ENCODE data around the gene TMEFF2.
"Not testable (repeated sequence)": the region's sequence is repeated elsewhere in the genome, so short reads cannot be mapped to it uniquely, and the experiment has no call there.

DNA sequence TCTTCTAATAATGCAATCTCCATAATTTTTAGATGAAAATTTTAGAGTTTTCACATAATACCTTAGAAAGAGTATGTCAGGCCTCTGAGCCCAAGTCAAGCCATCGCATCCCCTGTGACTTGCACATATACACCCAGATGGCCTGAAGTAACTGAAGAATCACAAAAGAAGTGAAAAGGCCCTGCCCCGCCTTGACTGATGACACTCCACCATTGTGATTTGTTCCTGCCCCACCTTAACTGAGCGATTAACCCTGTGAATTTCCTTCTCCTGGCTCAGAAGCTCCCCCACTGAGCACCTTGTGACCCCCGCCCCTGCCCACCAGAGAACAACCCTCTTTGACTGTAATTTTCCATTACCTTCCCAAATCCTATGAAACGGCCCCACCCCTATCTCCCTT lies 64.4 kb downstream of the TMEFF2 start:
- TF ChIP-seq, protein P1, sequence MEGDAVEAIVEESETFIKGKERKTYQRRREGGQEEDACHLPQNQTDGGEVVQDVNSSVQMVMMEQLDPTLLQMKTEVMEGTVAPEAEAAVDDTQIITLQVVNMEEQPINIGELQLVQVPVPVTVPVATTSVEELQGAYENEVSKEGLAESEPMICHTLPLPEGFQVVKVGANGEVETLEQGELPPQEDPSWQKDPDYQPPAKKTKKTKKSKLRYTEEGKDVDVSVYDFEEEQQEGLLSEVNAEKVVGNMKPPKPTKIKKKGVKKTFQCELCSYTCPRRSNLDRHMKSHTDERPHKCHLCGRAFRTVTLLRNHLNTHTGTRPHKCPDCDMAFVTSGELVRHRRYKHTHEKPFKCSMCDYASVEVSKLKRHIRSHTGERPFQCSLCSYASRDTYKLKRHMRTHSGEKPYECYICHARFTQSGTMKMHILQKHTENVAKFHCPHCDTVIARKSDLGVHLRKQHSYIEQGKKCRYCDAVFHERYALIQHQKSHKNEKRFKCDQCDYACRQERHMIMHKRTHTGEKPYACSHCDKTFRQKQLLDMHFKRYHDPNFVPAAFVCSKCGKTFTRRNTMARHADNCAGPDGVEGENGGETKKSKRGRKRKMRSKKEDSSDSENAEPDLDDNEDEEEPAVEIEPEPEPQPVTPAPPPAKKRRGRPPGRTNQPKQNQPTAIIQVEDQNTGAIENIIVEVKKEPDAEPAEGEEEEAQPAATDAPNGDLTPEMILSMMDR (IDR thresholded peaks at IDR 0.05 in 4 of 5, conservative IDR thresholded peaks at IDR 0.05 in 1 of 5), result not testable (repeated sequence)
- TF ChIP-seq POLR2A (IDR thresholded peaks at IDR 0.05), result not testable (repeated sequence)

All from gastrocnemius medialis (tissue), 4 donors.